K562 (cell line): ENCODE results near the gene TMPRSS11E. TPM values are rescaled to one million over a fixed set of nuclear protein-coding genes. Genes with fewer than 3 reads are reported as not detected.

Source experiments
- ATAC-seq: fragments of 200-7000 bp; cut with Tn5 transposase; 3 replicates; pipeline ENCODE4 v1.9.1; 2020; ENCODE audit warnings: moderate library complexity
- BruUV-seq: library from RNA; stranded (reverse); fragments of 400-500 nt; replicated peaks from 2 replicates; lab custom pipeline; 2021; lab: Mats Ljungman, UMichigan
- CTCF ChIA-PET: fragments of 300-600 bp; formaldehyde crosslinking; extraction: SDS; loops from one replicate; lab custom pipeline; 2021; ENCODE audit warnings: low intra/inter-chr PET ratio; lab: Yijun Ruan, JAX
- POLR2A ChIA-PET: fragments of 300-600, 350-650 bp; sonication (Branson Sonifier 250); formaldehyde crosslinking; extraction: SDS; loops from one replicate; lab custom pipeline; 2021; ENCODE audit warnings: antibody characterized with exemption, inconsistent platforms; lab: Yijun Ruan, JAX
- DNase-seq, 4 experiments: peaks; one replicate each; pipeline versions ENCODE4 v3.0.0 to v3.0.0-alpha.2; 2011 to 2018; ENCODE audit warnings: low spot score in 3 of 4, mixed read lengths in 3 of 4; ENCODE audit errors: extremely low read depth in 1 of 4
- FAIRE-seq: peaks from 2 replicates; lab custom pipeline; 2011; peaks lifted over from hg19 to GRCh38; lab: Jason Lieb, UNC
- H2AFZ ChIP-seq: 2 replicates; pipeline ENCODE4 v1.6.0; 2011; ENCODE audit warnings: low read depth, low read length, control low read depth, inconsistent platforms
- H3K27ac ChIP-seq: fragments of 200-600 bp; 3 replicates; pipeline ENCODE4 v1.8.0; 2011; ENCODE audit warnings: low read depth, mild to moderate bottlenecking, control low read depth, inconsistent platforms, low read length, moderate library complexity, mixed read lengths; ENCODE audit errors: extremely low read depth
- H3K27me3 ChIP-seq, 2 experiments: fragments of 300-600 bp in 1 of 2; 2 replicates in 1 of 2; 3 replicates in 1 of 2; pipeline versions ENCODE4 v1.6.0 to v1.8.0; 2011; ENCODE audit warnings: inconsistent platforms in 2 of 2, low read length in 2 of 2, mild to moderate bottlenecking in 1 of 2, mixed read lengths in 1 of 2, moderate library complexity in 1 of 2; ENCODE audit not compliant: control insufficient read depth in 2 of 2, insufficient read depth in 2 of 2
- H3K36me3 ChIP-seq: fragments of 300-600 bp; 3 replicates; pipeline ENCODE4 v1.8.0; 2011; ENCODE audit warnings: mild to moderate bottlenecking, low read length, inconsistent platforms; ENCODE audit not compliant: control insufficient read depth, insufficient read depth
- H3K4me1 ChIP-seq, 2 experiments: fragments of 200-600 bp in 1 of 2; replicated peaks in 1 of 2; 2 replicates in 1 of 2; 3 replicates in 1 of 2; pipeline versions ENCODE4 v1.5.1 to v1.8.0; 2011; ENCODE audit warnings: inconsistent platforms in 2 of 2, low read length in 2 of 2, mild to moderate bottlenecking in 1 of 2, mixed read lengths in 1 of 2, moderate library complexity in 1 of 2; ENCODE audit not compliant: control insufficient read depth in 2 of 2, insufficient read depth in 2 of 2
- H3K4me2 ChIP-seq: 2 replicates; pipeline ENCODE4 v1.6.1; 2011; ENCODE audit warnings: low read length, control low read depth, inconsistent platforms, mixed read lengths; ENCODE audit not compliant: insufficient read depth
- H3K4me3 ChIP-seq: fragments of 200-600 bp; sonication (generic), shearing (Covaris generic); 2 replicates; pipeline ENCODE4 v1.5.1; 2016; ENCODE audit warnings: control low read depth, inconsistent platforms
- H3K79me2 ChIP-seq: fragments of 200-600 bp; 3 replicates; pipeline ENCODE4 v1.8.0; 2011; ENCODE audit warnings: low read length, inconsistent platforms; ENCODE audit not compliant: control insufficient read depth, insufficient read depth
- H3K9ac ChIP-seq, 2 experiments: 2 replicates each; pipeline versions ENCODE4 v1.6.0 to v1.6.1; 2011; ENCODE audit warnings: low read depth in 2 of 2, low read length in 2 of 2, control low read depth in 1 of 2, inconsistent platforms in 1 of 2, mild to moderate bottlenecking in 1 of 2, mixed read lengths in 1 of 2; ENCODE audit not compliant: insufficient read depth in 1 of 2
- H3K9me1 ChIP-seq: one replicate; pipeline ENCODE4 v1.6.0; 2011; ENCODE audit warnings: inconsistent platforms, mild to moderate bottlenecking, low read length, moderate library complexity; ENCODE audit not compliant: control insufficient read depth, insufficient read depth
- H3K9me3 ChIP-seq: replicated peaks from 2 replicates; pipeline ENCODE4 v1.5.1; 2011; ENCODE audit warnings: low read depth, low read length, inconsistent platforms; ENCODE audit not compliant: control insufficient read depth, insufficient read depth
- H4K20me1 ChIP-seq: replicated peaks from 2 replicates; pipeline ENCODE4 v1.6.1; 2011; ENCODE audit warnings: low read length, inconsistent platforms, mixed read lengths; ENCODE audit not compliant: control insufficient read depth, insufficient read depth
- CBX8 ChIP-seq: fragments of 200-600 bp; sonication (generic); IDR thresholded peaks from 2 replicates; pipeline ENCODE4 v1.6.1; 2012; ENCODE audit warnings: borderline replicate concordance, mixed run types, low read depth, mild to moderate bottlenecking, moderate library complexity, mixed read lengths, low read length, control low read depth, inconsistent platforms; ENCODE audit not compliant: poor library complexity, severe bottlenecking; ENCODE audit errors: extremely low read depth
- CREM ChIP-seq: IDR thresholded peaks from 2 replicates; pipeline ENCODE4 v1.6.1; 2014; ENCODE audit warnings: antibody characterized with exemption, low read depth
- EP400 ChIP-seq: fragments of 450-650 bp; IDR thresholded peaks from 2 replicates; pipeline ENCODE4 v1.6.1; 2017; ENCODE audit warnings: antibody characterized with exemption, mild to moderate bottlenecking, moderate library complexity
- ERF ChIP-seq: fragments of 450-650 bp; formaldehyde crosslinking; IDR thresholded peaks from 2 replicates; pipeline ENCODE4 v1.4.0; 2020; ENCODE audit warnings: mild to moderate bottlenecking, mixed read lengths
- EZH2 ChIP-seq: IDR thresholded peaks from 2 replicates; pipeline ENCODE4 v1.6.1; 2012; ENCODE audit warnings: low read depth, mild to moderate bottlenecking, inconsistent platforms, low read length, borderline replicate concordance
- MYC ChIP-seq, 2 experiments: fragments of 250-450 bp in 1 of 2; sonication (Bioruptor Pico) in 1 of 2; IDR thresholded peaks; 2 replicates each; pipeline versions ENCODE4 v1.5.1 to v1.6.1; 2012 to 2021; ENCODE audit warnings: low read depth in 2 of 2, borderline replicate concordance in 1 of 2, improper control_type of control experiment in 1 of 2, low read length in 1 of 2, mild to moderate bottlenecking in 1 of 2, moderate library complexity in 1 of 2
- RHOXF2B ChIP-seq: fragments of 250-450 bp; sonication (Bioruptor Pico); conservative IDR thresholded peaks from 2 replicates; pipeline ENCODE4 v1.5.1; 2021
- SMC3 ChIP-seq: conservative IDR thresholded peaks from 2 replicates; pipeline ENCODE4 v1.6.1; 2011; ENCODE audit warnings: low read depth, low read length, improper control_type of control experiment; ENCODE audit not compliant: insufficient read depth
- THRAP3 ChIP-seq: fragments of 450-650 bp; IDR thresholded peaks from 2 replicates; pipeline ENCODE4 v1.6.1; 2016; ENCODE audit warnings: mild to moderate bottlenecking, inconsistent platforms, borderline replicate concordance
- ZNF124 ChIP-seq: sonication (generic); formaldehyde crosslinking; IDR thresholded peaks from 2 replicates; pipeline ENCODE4 v1.8.1; 2022; ENCODE audit warnings: missing genetic modification reagents
- ZNF184 ChIP-seq: sonication (generic); formaldehyde crosslinking; IDR thresholded peaks from 2 replicates; pipeline ENCODE4 v1.5.0; 2020; ENCODE audit warnings: missing genetic modification reagents
- ZNF384 ChIP-seq: IDR thresholded peaks from 2 replicates; pipeline ENCODE4 v1.6.1; 2012; ENCODE audit warnings: low read depth, low read length, improper control_type of control experiment
- ZNF445 ChIP-seq: fragments of 250-450 bp; sonication (Bioruptor Pico); IDR thresholded peaks from 2 replicates; pipeline ENCODE4 v1.4.0; 2020; ENCODE audit warnings: low read depth, mild to moderate bottlenecking, moderate library complexity
- ZNF77 ChIP-seq: fragments of 250-450 bp; sonication (Bioruptor Pico); IDR thresholded peaks from 2 replicates; pipeline ENCODE4 v1.5.0; 2020
- WGBS: fragments of 100-300 bp; shearing (Covaris generic); methylation state at CpG from one replicate; pipeline ENCODE4 v1.1.6; 2016; ENCODE audit warnings: low coverage, mixed read lengths; ENCODE audit not compliant: insufficient coverage; ENCODE audit errors: missing lambda C conversion rate; 5-methylcytosine and 5-hydroxymethylcytosine counted together
- in situ Hi-C: fragments of 300-500 bp; cut with MboI; formaldehyde crosslinking; loops from 4 replicates; pipeline ENCODE4 v1.15.0; 2018; ENCODE audit warnings: inconsistent platforms, mixed read lengths
- intact Hi-C: fragments of 100-400 bp; cut with micrococcal nuclease; formaldehyde crosslinking; loops from 2 replicates; pipeline ENCODE4 v1.14.2; 2022
- polyA plus RNA-seq, 8 experiments: library from polyadenylated mRNA; depleted of rRNA in 4 of 8; stranded (reverse) in 5 of 8; unstranded in 3 of 8; fragments of >200 nt; fragmentation: Nextera tagmentation in 2 of 8; fragmentation: Illumina TruSeq in 1 of 8; extraction: Ambion mirVana in 2 of 8; extraction: Trizol in 1 of 8; gene quantifications; 2 replicates each; pipeline versions ENCODE4 v1.2.1 to v1.2.3, GENCODE V29; 2011 to 2014; ENCODE audit warnings: inconsistent platforms in 1 of 8, missing spikeins in 1 of 8
- total RNA-seq, 7 experiments: library from RNA; depleted of rRNA in 6 of 7; stranded (reverse); fragments of >200 nt in 6 of 7; fragmentation: Illumina TruSeq in 2 of 7; extraction: Trizol in 2 of 7; gene quantifications; 2 replicates each; pipeline versions ENCODE4 v1.2.1 to v1.2.3, GENCODE V29; 2011 to 2021; ENCODE audit warnings: low replicate concordance in 1 of 7
- TF ChIP-seq, protein P1 (sequence below), 2 experiments: fragments of 200-800 bp in 1 of 2; sonication (Bioruptor generic) in 1 of 2; sonication (generic) in 1 of 2; formaldehyde crosslinking in 1 of 2; IDR thresholded peaks in 1 of 2; conservative IDR thresholded peaks in 1 of 2; 2 replicates each; pipeline versions ENCODE4 v1.5.0 to v1.6.1; 2016 to 2020; ENCODE audit warnings: missing compliant biosample characterization in 1 of 2, missing genetic modification characterization in 1 of 2, missing genetic modification reagents in 1 of 2
- TF ChIP-seq, protein P2 (sequence below): fragments of 450-650 bp; conservative IDR thresholded peaks from 2 replicates; pipeline ENCODE4 v1.6.1; 2016; ENCODE audit warnings: missing genetic modification characterization, low read depth, mild to moderate bottlenecking, missing compliant biosample characterization, moderate library complexity
- TF ChIP-seq, protein P3 (sequence below): sonication (generic); formaldehyde crosslinking; IDR thresholded peaks from 2 replicates; pipeline ENCODE4 v1.8.0; 2022; ENCODE audit warnings: missing genetic modification reagents, mild to moderate bottlenecking, borderline replicate concordance

Gene TMPRSS11E
- total and polyA plus RNA-seq, 9 of the 15 experiments (the other 6 are each of a cell fraction or from before 2014, with no cell fraction given): not detected

DNA sequence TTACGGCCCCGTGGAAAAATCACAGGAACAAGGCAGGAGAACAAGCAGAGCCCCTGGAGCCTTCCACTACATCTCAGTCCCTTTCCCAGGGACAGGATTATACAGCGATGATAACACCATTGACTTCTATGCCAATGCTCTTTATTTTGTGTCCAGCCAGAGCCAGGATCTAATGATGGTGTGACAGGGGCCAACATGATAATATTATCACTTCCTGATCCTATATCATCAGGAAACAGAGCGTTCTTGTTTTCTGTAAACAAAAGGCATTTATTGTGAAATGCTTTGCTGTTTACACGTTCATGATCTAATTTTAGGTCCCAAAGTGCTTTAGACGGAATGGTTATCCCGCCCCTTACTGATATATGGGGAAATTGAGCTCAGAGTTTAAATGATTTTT is 12.8 kb downstream of the TMPRSS11E start (continued):
- TF ChIP-seq, protein P1, sequence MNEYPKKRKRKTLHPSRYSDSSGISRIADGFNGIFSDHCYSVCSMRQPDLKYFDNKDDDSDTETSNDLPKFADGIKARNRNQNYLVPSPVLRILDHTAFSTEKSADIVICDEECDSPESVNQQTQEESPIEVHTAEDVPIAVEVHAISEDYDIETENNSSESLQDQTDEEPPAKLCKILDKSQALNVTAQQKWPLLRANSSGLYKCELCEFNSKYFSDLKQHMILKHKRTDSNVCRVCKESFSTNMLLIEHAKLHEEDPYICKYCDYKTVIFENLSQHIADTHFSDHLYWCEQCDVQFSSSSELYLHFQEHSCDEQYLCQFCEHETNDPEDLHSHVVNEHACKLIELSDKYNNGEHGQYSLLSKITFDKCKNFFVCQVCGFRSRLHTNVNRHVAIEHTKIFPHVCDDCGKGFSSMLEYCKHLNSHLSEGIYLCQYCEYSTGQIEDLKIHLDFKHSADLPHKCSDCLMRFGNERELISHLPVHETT (CRISPR knock-in tag; conservative IDR thresholded peaks at IDR 0.05 in 1 of 2, IDR thresholded peaks at IDR 0.05 in 1 of 2): no peak
- TF ChIP-seq, protein P2, sequence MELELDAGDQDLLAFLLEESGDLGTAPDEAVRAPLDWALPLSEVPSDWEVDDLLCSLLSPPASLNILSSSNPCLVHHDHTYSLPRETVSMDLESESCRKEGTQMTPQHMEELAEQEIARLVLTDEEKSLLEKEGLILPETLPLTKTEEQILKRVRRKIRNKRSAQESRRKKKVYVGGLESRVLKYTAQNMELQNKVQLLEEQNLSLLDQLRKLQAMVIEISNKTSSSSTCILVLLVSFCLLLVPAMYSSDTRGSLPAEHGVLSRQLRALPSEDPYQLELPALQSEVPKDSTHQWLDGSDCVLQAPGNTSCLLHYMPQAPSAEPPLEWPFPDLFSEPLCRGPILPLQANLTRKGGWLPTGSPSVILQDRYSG: no peak

DNA sequence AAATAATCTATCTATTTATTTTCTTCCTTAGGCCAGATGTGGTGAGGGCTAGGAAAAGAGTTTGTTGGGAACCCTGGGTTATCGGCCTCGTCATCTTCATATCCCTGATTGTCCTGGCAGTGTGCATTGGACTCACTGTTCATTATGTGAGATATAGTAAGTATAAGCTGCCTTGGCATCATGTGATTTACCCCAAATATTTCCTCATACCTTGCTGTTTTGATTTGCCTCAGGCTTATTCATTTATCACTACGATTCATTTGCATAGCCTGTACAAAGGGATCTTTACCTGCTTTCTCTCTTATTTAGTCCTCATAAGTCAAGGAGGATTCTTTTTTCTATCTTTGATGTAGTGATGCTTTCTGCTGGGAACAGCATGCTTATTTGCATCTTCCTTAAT is 14.5 kb downstream of the TMPRSS11E start:
- Histone ChIP-seq H3K27ac (no peak overlapping the region), H3K9me3 (no peaks in the 10 kb centered on the region), H3K79me2 (no peaks in the 10 kb centered on the region), H3K9ac (no peak overlapping the region), H3K9me1 (no peaks in the 10 kb centered on the region), H3K4me1 (no peaks in the 10 kb centered on the region), H3K4me3 (no peak overlapping the region), H4K20me1 (no peaks in the 10 kb centered on the region), H3K27me3 (no peaks in the 10 kb centered on the region), H3K4me2 (no peak overlapping the region), H3K36me3 (no peaks in the 10 kb centered on the region), H2AFZ (no peak overlapping the region)
- no TSS peak for BruUV-seq
- no peak for FAIRE-seq
- DNase-seq: no peak
- in situ Hi-C loops (no loop called here), intact Hi-C loops (no loop called here)
- ATAC-seq: no peak
- WGBS: 2% methylated on average over 3 of the region's 3 CpGs
- TF ChIP-seq ZNF77: no peak
- no peak for TF ChIP-seq ZNF124 (CRISPR knock-in tag)
- no peak for TF ChIP-seq RHOXF2B (CRISPR knock-in tag)
- TF ChIP-seq SMC3: no peak
- TF ChIP-seq ERF (CRISPR knock-in tag): no peak
- TF ChIP-seq, protein P3, sequence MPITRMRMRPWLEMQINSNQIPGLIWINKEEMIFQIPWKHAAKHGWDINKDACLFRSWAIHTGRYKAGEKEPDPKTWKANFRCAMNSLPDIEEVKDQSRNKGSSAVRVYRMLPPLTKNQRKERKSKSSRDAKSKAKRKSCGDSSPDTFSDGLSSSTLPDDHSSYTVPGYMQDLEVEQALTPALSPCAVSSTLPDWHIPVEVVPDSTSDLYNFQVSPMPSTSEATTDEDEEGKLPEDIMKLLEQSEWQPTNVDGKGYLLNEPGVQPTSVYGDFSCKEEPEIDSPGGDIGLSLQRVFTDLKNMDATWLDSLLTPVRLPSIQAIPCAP (CRISPR knock-in tag): no peak
- TF ChIP-seq ZNF445 (CRISPR knock-in tag): no peak
- no peak for TF ChIP-seq EP400
- TF ChIP-seq EZH2: no peak
- TF ChIP-seq ZNF184 (CRISPR knock-in tag): no peak
- TF ChIP-seq CBX8: no peak
- TF ChIP-seq CREM: no peak
- no peak for TF ChIP-seq THRAP3
- no peak for TF ChIP-seq ZNF384
- no peak for TF ChIP-seq MYC (IDR thresholded peaks at IDR 0.05; ENCODE audit: low read depth, low read length)
- TF ChIP-seq MYC (CRISPR knock-in tag; IDR thresholded peaks at IDR 0.05; ENCODE audit: borderline replicate concordance, low read depth): no peak
- ChIA-PET CTCF (no interaction called here), POLR2A (no interaction called here)
